Suppressor macrophage treated with lipopolysaccharide for 1 hour (primary cell): ENCODE results near the gene TJAP1.

Source experiments
- DNase-seq, 3 donors: peaks; one replicate each; pipeline ENCODE4 v3.0.0-alpha.2; 2020 to 2022

The TJAP1 gene

GRCh38 chr6:43477235-43478007, at the start of gene TJAP1:
Gene TJAP1, plus strand, starts transcription at chr6:43477570. Its CDS starts 21,432 bp downstream, at chr6:43499002.
- peak; percentile 90 to 96 (median 94) for DNase-seq

DNA sequence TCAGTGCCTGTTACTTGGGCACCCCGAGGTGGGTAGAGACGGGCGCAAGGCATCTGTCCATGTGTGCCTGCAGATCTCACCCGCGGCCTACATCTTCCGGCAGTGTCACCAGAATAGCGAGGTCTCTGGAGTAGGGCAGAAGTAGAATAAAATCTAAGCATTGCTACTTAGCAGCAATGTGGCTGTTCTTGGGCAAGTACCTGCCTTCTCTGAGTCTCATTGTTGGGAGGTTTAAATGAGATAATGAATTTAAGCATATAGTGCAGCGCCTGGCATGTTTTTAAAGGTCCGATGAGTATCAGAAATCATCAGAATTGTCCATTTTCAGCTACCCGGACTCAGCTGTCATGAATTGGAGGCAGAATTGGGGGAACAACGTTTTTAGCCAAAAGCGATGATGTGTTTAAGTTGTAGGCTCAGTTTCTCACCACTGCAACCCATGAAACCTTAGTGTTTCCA, 49.2 kb upstream of the TJAP1 start:
- DNase-seq: no peak

DNA sequence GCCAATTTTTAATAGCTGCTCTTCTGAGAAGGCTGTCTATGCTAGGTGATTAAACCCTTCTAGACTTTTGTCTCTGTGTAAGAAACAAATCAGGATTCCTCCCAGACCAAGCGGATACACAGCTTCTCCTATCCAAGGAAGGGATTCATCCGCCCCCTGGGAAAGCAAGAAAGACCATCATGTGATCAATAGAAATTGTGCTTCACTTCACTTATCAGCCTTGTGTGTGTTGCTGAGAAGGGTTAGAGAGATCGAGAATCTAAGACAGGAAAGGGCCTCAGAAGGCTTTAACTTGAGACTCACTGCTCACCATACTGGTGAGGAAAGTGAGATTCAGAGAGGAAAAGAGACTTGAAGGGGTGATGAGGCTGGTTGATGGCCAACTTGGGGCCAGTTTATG, 48.5 kb upstream of the TJAP1 start:
- no peak for DNase-seq

DNA sequence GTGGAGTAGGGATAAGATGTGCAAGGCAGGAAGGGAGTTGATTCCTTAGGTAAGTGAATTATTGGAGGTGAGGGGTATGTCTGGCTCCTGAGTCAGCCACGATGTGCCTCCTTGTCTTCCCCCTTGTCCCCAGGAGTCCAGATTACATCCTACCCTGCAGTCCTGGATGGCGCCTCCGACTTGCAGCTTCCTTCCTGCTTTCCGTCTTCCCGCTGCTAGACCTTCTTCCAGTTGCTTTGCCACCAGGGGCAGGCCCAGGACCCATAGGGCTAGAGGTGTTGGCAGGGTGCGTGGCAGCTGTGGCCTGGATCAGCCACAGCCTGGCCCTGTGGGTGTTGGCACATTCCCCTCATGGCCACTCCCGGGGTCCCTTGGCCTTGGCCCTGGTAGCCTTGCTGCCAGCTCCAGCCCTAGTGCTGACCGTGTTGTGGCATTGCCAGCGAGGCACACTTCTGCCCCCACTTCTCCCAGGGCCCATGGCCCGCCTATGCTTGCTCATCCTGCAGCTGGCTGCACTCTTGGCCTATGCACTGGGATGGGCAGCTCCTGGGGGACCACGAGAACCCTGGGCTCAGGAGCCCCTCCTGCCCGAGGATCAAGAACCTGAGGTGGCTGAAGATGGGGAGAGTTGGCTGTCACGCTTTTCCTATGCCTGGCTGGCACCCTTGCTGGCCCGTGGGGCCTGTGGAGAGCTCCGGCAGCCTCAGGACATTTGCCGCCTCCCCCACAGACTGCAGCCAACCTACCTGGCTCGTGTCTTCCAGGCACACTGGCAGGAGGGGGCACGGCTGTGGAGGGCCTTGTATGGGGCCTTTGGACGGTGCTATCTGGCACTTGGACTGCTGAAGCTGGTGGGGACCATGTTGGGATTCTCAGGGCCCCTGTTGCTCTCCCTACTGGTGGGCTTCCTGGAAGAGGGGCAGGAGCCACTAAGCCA, 45.1 kb upstream of the TJAP1 start:
- DNase-seq: no peak

- DNase-seq: no peak
Measured at GRCh38 chr6:43433148-43433547, 44.2 kb upstream of the TJAP1 start.

DNA sequence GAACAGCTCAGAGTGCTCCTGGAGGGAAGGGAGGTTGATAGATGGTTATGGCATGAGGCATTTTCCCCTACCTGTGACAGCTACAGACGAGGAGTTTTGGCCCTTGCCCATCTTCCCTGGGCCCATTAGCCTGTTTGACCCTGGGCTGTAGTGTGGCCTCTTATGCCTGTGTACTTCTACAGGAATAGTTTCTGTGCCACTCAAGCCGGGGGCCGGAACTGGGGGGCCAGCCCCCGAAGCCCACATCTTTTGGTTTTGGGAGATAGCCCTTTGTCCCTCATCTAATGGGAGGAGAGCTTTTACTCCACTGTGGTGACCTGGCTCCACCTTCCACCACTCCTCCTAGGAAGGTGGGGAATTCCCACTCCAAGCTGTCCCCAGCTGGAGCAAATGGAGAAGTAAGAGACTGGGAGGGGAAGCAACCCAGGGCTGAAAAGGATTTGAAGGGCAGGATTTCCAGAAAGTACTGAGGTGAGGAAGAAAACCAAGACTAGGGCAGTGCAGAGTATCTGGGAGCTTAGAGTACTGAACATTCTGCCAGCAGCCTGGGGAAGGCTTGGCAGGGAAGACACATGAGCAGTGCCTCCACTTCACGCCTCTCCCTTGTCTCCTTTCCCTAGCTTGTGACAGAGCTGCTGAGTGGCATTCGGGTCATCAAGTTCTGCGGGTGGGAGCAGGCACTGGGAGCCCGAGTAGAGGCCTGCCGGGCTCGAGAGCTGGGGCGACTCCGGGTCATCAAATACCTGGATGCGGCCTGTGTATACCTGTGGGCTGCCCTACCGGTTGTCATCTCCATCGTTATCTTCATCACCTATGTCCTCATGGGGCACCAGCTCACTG, 43.1 kb upstream of the TJAP1 start:
- peak; percentile 59 to 77 (median 63) for DNase-seq

DNA sequence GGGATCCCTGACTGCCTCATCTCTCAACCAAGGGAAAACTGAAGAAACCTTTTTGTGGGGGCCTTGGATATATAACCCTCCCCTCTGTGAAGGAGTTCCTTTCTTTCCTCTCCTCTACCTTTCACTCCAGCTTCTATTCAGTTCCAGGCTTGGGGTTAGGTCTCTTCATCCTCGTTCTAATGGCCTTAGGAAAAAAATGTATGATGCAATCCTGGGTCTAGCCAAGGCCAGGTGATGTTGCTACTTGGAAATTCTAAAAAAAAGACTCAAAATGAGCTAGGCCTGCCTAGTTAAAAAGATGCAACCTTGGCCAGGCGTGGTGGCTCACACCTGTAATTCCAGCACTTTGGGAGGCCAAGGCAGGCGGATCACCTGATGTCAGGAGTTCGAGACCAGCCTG, 42.4 kb upstream of the TJAP1 start:
- DNase-seq: no peak

DNA sequence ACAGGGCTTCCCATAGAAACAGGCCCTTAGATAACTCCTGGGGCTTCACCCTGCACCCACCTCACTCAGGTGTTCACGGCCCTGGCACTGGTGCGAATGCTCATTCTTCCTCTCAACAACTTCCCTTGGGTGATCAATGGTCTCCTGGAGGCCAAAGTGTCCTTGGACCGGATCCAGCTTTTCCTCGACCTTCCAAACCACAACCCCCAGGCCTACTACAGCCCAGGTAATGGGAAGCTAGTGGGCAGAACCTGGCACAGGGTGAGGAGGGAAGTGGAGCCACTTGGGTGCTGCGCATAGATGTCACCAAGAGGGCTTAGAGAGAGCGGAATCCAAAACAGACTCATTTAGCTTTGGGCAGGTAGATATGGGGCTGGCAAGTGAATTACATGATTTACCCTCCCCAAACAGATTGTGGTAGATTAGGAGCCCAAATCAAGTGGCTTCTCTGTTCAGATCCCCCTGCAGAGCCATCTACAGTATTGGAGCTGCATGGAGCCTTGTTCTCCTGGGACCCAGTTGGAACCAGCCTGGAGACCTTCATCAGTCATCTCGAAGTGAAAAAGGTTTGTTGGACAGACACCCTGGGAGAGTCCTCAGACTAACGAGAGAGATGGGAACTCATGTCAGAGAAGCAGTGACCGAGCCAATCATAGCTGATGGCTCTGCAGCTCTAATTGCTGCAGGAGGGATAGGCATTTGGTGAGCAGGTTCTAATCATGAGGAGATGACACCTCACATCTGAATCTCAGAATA, 41.5 kb upstream of the TJAP1 start:
- no peak for DNase-seq

GRCh38 chr6:43436577-43437282, 40.6 kb upstream of the TJAP1 start:
- DNase-seq: no peak

DNA sequence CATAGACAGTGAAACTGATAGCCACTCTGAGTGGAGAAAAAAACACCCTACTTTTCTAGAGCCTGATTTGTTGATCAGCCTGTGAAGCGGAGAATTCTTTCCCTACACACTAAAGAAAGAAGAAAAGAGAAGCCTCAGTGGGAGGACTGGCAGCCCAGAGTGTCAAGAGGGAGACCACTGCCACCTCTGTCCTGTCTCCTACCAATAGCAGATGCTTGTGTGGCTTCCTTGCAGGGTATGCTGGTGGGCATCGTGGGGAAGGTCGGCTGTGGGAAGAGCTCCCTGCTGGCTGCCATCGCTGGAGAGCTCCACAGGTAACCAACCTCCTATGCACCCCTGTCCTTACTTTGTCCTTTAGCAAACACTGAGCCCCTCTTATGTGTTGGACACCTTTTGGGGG, 39.7 kb upstream of the TJAP1 start:
- no peak for DNase-seq

DNA sequence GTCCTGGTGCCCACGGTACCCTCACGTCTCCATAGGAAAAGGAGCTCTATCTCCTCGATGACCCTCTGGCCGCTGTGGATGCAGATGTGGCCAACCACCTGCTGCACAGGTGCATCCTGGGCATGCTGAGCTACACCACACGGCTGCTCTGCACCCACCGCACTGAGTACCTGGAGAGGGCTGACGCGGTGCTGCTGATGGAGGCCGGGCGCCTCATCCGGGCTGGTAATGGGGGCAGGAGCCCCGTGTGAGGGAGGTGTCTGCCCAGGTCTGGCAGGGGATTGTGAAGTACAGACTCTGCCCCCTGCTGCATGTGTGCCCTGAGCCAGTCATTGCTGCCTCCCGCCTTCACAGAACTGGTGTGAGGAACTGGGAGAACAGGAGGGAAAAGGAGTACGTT, 34.4 kb upstream of the TJAP1 start:
- no peak for DNase-seq

DNA sequence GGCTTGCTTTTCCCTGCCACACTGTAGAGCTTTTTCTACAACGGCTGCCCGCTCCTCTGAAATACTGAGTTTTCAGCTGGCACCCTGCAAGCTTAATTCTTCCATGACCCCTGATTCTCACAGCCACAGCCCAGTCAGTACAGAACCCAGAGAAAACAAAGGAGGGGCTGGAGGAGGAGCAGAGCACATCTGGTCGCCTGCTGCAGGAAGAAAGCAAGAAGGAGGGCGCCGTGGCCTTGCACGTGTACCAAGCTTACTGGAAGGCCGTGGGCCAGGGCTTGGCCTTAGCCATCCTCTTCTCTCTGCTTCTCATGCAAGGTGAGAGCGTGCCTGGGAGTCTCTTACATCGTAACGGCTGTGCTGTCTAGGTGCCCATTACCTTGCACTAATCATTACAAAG, 33.3 kb upstream of the TJAP1 start:
- no peak for DNase-seq

DNA sequence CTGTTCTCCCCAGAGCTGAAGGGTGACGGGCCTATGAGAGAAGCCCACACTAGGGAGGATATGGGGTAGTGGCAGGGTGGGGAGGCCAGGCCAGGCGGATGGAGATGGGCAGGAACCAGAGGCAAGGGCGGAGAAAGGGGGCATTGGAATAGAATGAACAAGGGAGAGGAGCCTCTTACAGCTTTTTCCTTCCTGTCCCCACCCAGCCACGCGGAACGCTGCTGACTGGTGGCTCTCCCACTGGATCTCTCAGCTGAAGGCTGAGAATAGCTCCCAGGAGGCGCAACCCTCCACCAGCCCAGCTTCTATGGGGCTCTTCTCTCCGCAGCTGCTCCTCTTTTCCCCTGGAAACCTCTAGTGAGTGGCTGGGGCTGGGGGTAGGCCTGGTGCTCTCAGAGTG, 32.8 kb upstream of the TJAP1 start:
- no peak for DNase-seq

- no peak for DNase-seq
Measured at GRCh38 chr6:43445576-43445975, 31.8 kb upstream of the TJAP1 start.

- no peak for DNase-seq
Measured at GRCh38 chr6:43447604-43448003, 29.8 kb upstream of the TJAP1 start.

- no peak for DNase-seq
Measured at GRCh38 chr6:43448916-43449315, 28.5 kb upstream of the TJAP1 start.

DNA sequence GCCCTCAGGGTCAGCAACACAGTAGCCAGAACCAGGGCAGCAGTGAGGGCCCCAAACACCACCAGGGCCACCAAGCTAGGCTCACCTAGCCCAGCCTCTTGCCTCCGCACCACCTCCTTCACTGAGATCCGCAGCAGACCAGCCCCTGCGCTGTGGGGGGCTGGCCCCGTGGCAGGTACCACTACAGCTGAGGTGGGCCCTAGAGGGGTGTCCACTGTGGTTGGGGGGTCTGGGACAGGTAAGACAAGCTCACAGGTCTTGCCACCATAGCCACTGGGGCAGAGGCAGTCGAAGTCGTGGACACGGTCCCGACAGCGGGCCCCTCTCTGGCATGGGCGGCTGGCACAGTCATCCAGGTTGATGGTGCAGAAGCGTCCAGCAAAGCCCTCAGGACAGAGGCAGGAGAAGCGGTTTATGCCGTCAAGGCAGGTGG, 26.7 kb upstream of the TJAP1 start:
- no peak for DNase-seq

GRCh38 chr6:43451348-43451747, 26.0 kb upstream of the TJAP1 start:
- DNase-seq: no peak

DNA sequence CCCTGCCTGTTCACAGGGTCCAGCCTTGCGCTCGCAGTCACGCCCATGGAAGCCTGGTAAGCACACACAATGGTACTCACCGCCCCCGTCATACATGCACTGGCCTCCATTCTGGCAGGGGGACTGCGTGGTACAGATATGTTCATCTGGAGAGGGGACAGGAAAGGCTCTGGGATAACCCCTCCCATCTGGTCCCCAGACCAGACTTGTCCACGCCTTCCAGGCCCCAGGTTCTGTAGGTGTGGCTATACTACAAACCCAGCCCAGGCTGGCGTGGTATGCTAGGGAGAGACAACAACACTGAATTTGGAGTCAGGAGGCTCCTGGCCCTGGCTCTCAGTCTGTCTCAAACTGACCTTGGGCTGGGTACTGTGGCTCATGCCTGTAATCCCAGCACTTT, 25.4 kb upstream of the TJAP1 start:
- DNase-seq: no peak

- DNase-seq: no peak
Measured at GRCh38 chr6:43452896-43453295, 24.5 kb upstream of the TJAP1 start.

GRCh38 chr6:43453831-43454230, 23.5 kb upstream of the TJAP1 start:
- DNase-seq: no peak

GRCh38 chr6:43454290-43454695, 23.1 kb upstream of the TJAP1 start:
- DNase-seq: no peak
